ENCODE results near the gene HNF1A.
A peak's percentile ranks its signal among the peaks of the same experiment; 100 is the strongest.

- TF ChIP-seq EZH2phosphoT487 (conservative IDR thresholded peaks at IDR 0.05; ENCODE audit: low read length) (no peak), CTCF (IDR thresholded peaks at IDR 0.05; ENCODE audit: insufficient read depth, low read length, poor library complexity, severe bottlenecking) (peak; percentile 33)
Measured at GRCh38 chr12:121005346-121005815, 27.0 kb downstream of the HNF1A start.
